ENCODE data around the gene DACH1.

Gene DACH1

GRCh38 chr13:71399631-71400215 lies 467.3 kb downstream of the DACH1 start:
- DNase-seq (no peak), ATAC-seq (replicated peaks) (no peak)
- Mint-ChIP-seq H3K36me3 (no peaks in the 10 kb centered on the region), H3K9me3 (no peaks in the 10 kb centered on the region), H3K27me3 (no peaks in the 10 kb centered on the region), H3K27ac (no peak overlapping the region), H3K4me3 (no peak overlapping the region), H3K4me1 (no peaks in the 10 kb centered on the region)

- DNase-seq (no peak), ATAC-seq (replicated peaks) (no peak)
- Mint-ChIP-seq H3K27me3 (no peaks in the 10 kb centered on the region), H3K36me3 (no peaks in the 10 kb centered on the region), H3K27ac (no peak overlapping the region), H3K9me3 (no peaks in the 10 kb centered on the region), H3K4me1 (no peaks in the 10 kb centered on the region), H3K4me3 (no peak overlapping the region)
These were observed 470.9 kb downstream of the DACH1 start for GRCh38 chr13:71396149-71396548.

DNA sequence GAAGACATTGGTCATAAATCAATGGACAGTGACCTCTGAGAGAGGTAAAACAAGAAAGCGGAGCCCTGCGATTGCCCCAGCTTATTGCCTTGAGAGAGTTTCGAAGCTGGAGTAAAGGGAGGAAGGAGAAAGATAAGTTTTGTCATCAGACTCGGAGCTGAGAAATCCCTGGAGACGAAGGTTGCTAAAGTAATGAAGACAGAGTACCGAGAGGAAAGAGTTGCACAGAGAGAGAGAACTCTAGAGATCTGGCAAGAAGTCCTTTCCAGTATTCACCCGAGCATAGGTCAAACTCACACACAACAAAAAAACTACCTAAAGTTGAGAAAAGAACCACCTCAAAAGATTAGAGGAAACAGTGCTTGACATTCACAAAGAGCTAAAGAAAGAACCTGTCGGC lies 472.0 kb downstream of the DACH1 start:
- no peak for ATAC-seq (replicated peaks)
- no peak overlapping the region for H3K27ac Mint-ChIP-seq
- H3K4me1 Mint-ChIP-seq, result no peaks in the 10 kb centered on the region
- no peaks in the 10 kb centered on the region for H3K27me3 Mint-ChIP-seq
- H3K9me3 Mint-ChIP-seq, result peaks cover 0 to 5% of the 10 kb centered on the region in 2 donors
- H3K4me3 Mint-ChIP-seq, result no peak overlapping the region
- H3K36me3 Mint-ChIP-seq, result no peaks in the 10 kb centered on the region
- no peak for DNase-seq

DNA sequence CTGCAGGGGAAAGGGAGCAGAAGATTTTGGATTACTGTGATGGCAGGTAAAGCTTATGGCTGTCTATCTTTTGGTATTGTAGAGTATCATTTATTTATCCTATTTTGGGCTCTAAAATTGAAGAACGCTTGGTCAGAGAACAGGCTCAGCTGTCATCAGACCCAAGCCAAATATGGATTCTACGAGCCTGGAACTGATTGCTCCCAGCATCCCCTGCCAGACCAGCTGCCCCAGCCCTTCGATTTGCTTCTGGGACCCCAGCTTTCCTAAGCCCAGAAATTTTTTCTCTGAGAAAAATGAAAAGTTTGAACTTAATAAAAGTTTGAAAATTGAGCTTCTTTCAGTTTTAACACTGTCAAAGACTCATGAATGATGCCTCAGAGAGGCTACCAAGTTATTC lies 472.8 kb downstream of the DACH1 start:
- Mint-ChIP-seq H3K9me3 (peaks cover 0 to 5% of the 10 kb centered on the region in 2 donors), H3K4me3 (no peak overlapping the region), H3K27ac (no peak overlapping the region), H3K36me3 (no peaks in the 10 kb centered on the region), H3K4me1 (no peaks in the 10 kb centered on the region), H3K27me3 (no peaks in the 10 kb centered on the region)
- ATAC-seq (replicated peaks) (no peak), DNase-seq (no peak)

Measured in stimulated activated naive B cell treated with anti-CD40 and anti-IgM and Interleukin-4, amounts not matched to agents 10 μg/mL and 1 μg/mL and 100 μg/mL, for 72 hours (primary cell).